OCI-LY3 (cell line): ENCODE data around the gene RPS21.

Experiments
- EZH2phosphoT487 ChIP-seq: fragments of 200-600 bp; shearing (Covaris generic); IDR thresholded peaks from 2 replicates; pipeline ENCODE4 v1.6.1; 2018; ENCODE audit warnings: antibody characterized with exemption, mixed run types, low read depth
- TF ChIP-seq, protein P1 (sequence below): fragments of 200-600, 300-600 bp; sonication (generic); IDR thresholded peaks from 2 replicates; pipeline ENCODE4 v1.5.1; 2014; ENCODE audit warnings: antibody characterized with exemption, low read length, low read depth

DNA sequence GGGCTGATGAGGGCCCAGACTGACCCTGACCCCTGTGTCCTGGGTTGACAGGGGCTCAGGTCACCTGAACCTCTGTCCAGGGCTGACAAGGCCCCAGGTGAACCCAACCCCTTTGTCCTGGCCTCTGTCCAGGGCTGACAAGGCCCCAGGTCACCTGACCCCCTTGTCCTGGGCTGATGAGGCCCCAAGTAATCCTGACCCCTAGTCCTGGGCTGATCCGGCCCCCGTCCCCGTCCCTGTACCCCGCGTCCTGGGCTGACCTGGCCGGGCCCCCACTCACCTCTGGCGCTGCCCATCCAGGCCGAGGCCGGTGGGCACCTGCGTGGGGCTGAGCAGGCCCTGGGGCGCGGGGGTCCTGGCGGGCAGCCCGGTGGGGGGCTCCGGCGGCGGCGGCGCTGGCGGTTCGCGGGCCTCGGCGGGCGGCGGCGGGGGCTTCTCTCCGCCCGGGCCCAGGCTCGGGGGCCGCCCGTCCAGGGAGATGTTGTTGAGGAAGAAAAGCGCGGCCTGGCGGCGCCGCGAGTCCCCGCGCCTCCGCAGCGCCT, 19.8 kb downstream of the RPS21 start:
- no peak for TF ChIP-seq EZH2phosphoT487
- TF ChIP-seq, protein P1, sequence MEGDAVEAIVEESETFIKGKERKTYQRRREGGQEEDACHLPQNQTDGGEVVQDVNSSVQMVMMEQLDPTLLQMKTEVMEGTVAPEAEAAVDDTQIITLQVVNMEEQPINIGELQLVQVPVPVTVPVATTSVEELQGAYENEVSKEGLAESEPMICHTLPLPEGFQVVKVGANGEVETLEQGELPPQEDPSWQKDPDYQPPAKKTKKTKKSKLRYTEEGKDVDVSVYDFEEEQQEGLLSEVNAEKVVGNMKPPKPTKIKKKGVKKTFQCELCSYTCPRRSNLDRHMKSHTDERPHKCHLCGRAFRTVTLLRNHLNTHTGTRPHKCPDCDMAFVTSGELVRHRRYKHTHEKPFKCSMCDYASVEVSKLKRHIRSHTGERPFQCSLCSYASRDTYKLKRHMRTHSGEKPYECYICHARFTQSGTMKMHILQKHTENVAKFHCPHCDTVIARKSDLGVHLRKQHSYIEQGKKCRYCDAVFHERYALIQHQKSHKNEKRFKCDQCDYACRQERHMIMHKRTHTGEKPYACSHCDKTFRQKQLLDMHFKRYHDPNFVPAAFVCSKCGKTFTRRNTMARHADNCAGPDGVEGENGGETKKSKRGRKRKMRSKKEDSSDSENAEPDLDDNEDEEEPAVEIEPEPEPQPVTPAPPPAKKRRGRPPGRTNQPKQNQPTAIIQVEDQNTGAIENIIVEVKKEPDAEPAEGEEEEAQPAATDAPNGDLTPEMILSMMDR: no peak
